Panc1 (cell line): ENCODE measurements around the gene ADAMTS7. TPM values are rescaled to one million over a fixed set of nuclear protein-coding genes. Genes with fewer than 3 reads are reported as not detected.

Experiments used
- ATAC-seq: fragments of 200-7000 bp; cut with Tn5 transposase; 2 replicates; pipeline ENCODE4 v1.9.1; 2020; ENCODE audit warnings: mild to moderate bottlenecking, moderate library complexity
- BruUV-seq: library from RNA; stranded (reverse); fragments of 400-500 nt; replicated peaks from 2 replicates; lab custom pipeline; 2021; lab: Mats Ljungman, UMichigan
- CTCF ChIA-PET: fragments of 300-600 bp; sonication (Branson Sonifier 250); formaldehyde crosslinking; loops from one replicate; lab custom pipeline; 2022; ENCODE audit warnings: antibody characterized with exemption; lab: Charles Lee
- POLR2A ChIA-PET: fragments of 300-600 bp; sonication (Branson Sonifier 250); formaldehyde crosslinking; loops from one replicate; lab custom pipeline; 2022; ENCODE audit warnings: antibody characterized with exemption; lab: Charles Lee
- DNase-seq: peaks from one replicate; pipeline ENCODE4 v3.0.0-alpha.2; 2010; ENCODE audit warnings: low read depth, low spot score
- H3K27ac ChIP-seq: 2 replicates; pipeline ENCODE4 v1.5.1; 2011; ENCODE audit warnings: mild to moderate bottlenecking, low read length, inconsistent platforms
- H3K27me3 ChIP-seq: fragments of 200-500 bp; sonication (Bioruptor generic); 2 replicates; pipeline ENCODE4 v1.6.0; 2014; ENCODE audit warnings: low read length, inconsistent platforms; ENCODE audit not compliant: control insufficient read depth, insufficient read depth
- H3K36me3 ChIP-seq: fragments of 200-500 bp; sonication (Bioruptor generic); 2 replicates; pipeline ENCODE4 v1.5.1; 2014; ENCODE audit warnings: inconsistent platforms, mild to moderate bottlenecking, low read length, moderate library complexity; ENCODE audit not compliant: control insufficient read depth, insufficient read depth
- H3K4me1 ChIP-seq: 2 replicates; pipeline ENCODE4 v1.5.1; 2011; ENCODE audit warnings: inconsistent platforms, mild to moderate bottlenecking, low read length, moderate library complexity; ENCODE audit not compliant: control insufficient read depth, insufficient read depth
- H3K4me3 ChIP-seq, 2 experiments: 2 replicates each; pipeline ENCODE4 v1.5.1; 2011 to 2012; ENCODE audit warnings: low read depth in 2 of 2, low read length in 2 of 2, mild to moderate bottlenecking in 2 of 2, inconsistent platforms in 1 of 2, moderate library complexity in 1 of 2
- H3K9me3 ChIP-seq: fragments of 200-500 bp; sonication (Bioruptor generic); 2 replicates; pipeline ENCODE4 v1.5.1; 2014; ENCODE audit warnings: low read depth, mild to moderate bottlenecking, inconsistent platforms, low read length, moderate library complexity; ENCODE audit not compliant: control insufficient read depth, insufficient read depth
- CTCF ChIP-seq: fragments of 450-650 bp; IDR thresholded peaks from 2 replicates; pipeline ENCODE4 v1.5.1; 2017; ENCODE audit warnings: mild to moderate bottlenecking
- POLR2AphosphoS5 ChIP-seq: IDR thresholded peaks from 2 replicates; pipeline ENCODE4 v1.6.1; 2012; ENCODE audit warnings: mild to moderate bottlenecking, low read depth, low read length, moderate library complexity
- REST ChIP-seq, 2 experiments: IDR thresholded peaks; 2 replicates each; pipeline ENCODE4 v1.6.1; 2011 to 2012; ENCODE audit warnings: low read depth in 2 of 2, control low read depth in 1 of 2, low read length in 1 of 2, mild to moderate bottlenecking in 1 of 2, moderate library complexity in 1 of 2; ENCODE audit not compliant: insufficient read depth in 1 of 2
- SIN3A ChIP-seq: IDR thresholded peaks from 2 replicates; pipeline ENCODE4 v1.6.1; 2012; ENCODE audit warnings: low read depth, mild to moderate bottlenecking, low read length, moderate library complexity, borderline replicate concordance; ENCODE audit not compliant: insufficient read depth
- TCF7L2 ChIP-seq: IDR thresholded peaks from 2 replicates; pipeline ENCODE4 v1.6.1; 2011; ENCODE audit warnings: mild to moderate bottlenecking, low read depth, low read length, inconsistent platforms
- in situ Hi-C: cut with HindIII; loops from 2 replicates; pipeline ENCODE4 v1.10.0; 2016; ENCODE audit warnings: low sequenced_read_pairs, low pct_unique_long_range_greater_than_20kb
- intact Hi-C: fragments of 100-400 bp; cut with micrococcal nuclease; formaldehyde crosslinking; loops from one replicate; pipeline ENCODE4 v1.10.0; 2022; ENCODE audit not compliant: unreplicated experiment
- total RNA-seq: library from RNA; stranded (reverse); gene quantifications from one replicate; pipeline ENCODE4 v1.2.1, GENCODE V29; 2021; ENCODE audit not compliant: unreplicated experiment

ADAMTS7 gene
- total RNA-seq, 1 experiment from 2014 or later, result 1.0 TPM

- TF ChIP-seq TCF7L2 (no peak), REST (IDR thresholded peaks at IDR 0.05; ENCODE audit: insufficient read depth in 1 of 2, low read depth in 2 of 2, low read length in 1 of 2) (no peak), CTCF (no peak)
- in situ Hi-C loops (no loop called here), intact Hi-C loops (no loop called here)
- no peak for DNase-seq
- no peaks in the 10 kb centered on the region for H3K36me3 ChIP-seq
- H3K4me3 ChIP-seq, result no peak overlapping the region
- BruUV-seq, result no TSS peak
- ATAC-seq, result no peak
- H3K27me3 ChIP-seq, result peaks cover 10% of the 10 kb centered on the region
- CTCF ChIA-PET, result no interaction called here
- peaks cover 7% of the 10 kb centered on the region; the same call in 1 of the 2 replicates for H3K4me1 ChIP-seq
- no peaks in the 10 kb centered on the region for H3K9me3 ChIP-seq
- no peak overlapping the region for H3K27ac ChIP-seq
- POLR2A ChIA-PET, result no interaction called here
These were observed 98.3 kb downstream of the ADAMTS7 start for GRCh38 chr15:78712797-78713515.

- DNase-seq (no peak), ATAC-seq (no peak)
- no TSS peak for BruUV-seq
- Histone ChIP-seq H3K36me3 (no peaks in the 10 kb centered on the region), H3K27ac (no peak overlapping the region), H3K4me1 (peaks cover 7% of the 10 kb centered on the region; the same call in 1 of the 2 replicates), H3K27me3 (peaks cover 13% of the 10 kb centered on the region), H3K4me3 (no peak overlapping the region), H3K9me3 (no peaks in the 10 kb centered on the region)
- TF ChIP-seq TCF7L2, result no peak
- TF ChIP-seq CTCF, result no peak
- no peak for TF ChIP-seq POLR2AphosphoS5
- no peak for TF ChIP-seq REST (IDR thresholded peaks at IDR 0.05; ENCODE audit: insufficient read depth in 1 of 2, low read depth in 2 of 2, low read length in 1 of 2)
- no peak for TF ChIP-seq SIN3A
- in situ Hi-C loops (no loop called here), intact Hi-C loops (no loop called here)
- ChIA-PET POLR2A (interaction anchor here (0.6 kb wide), 1 partner anchor 14 kb away, joined by 3 read pairs; no protein-coding TSS in a partner anchor), CTCF (interaction anchor here (0.6 kb wide), 1 partner anchor 145 kb away, joined by 3 read pairs; no protein-coding TSS in a partner anchor)
These were observed 99.6 kb downstream of the ADAMTS7 start for GRCh38 chr15:78711638-78712037.
